Activated T-helper 2 cell treated with anti-CD3 and anti-CD28 coated beads, Interferon-gamma antibody, Interleukin-2, Interleukin-4, amounts not matched to agents 10 μg/mL and 5 μg/mL and 100 μg/mL, durations not matched to agents 14 hours and 24 hours and 36 hours (primary cell): ENCODE data around the gene EFEMP2. TPM values are rescaled to one million over a fixed set of nuclear protein-coding genes. Genes with fewer than 3 reads are reported as not detected.

Source experiments
- DNase-seq: peaks from one replicate; pipeline ENCODE4 v3.0.0; 2021; ENCODE audit warnings: low spot score
- H3K27ac Mint-ChIP-seq: one replicate; pipeline ENCODE4 v1.8.0; 2021; ENCODE audit warnings: mixed read lengths
- H3K27me3 Mint-ChIP-seq: one replicate; pipeline ENCODE4 v1.8.0; 2021; ENCODE audit warnings: low read depth, mixed read lengths
- H3K36me3 Mint-ChIP-seq: one replicate; pipeline ENCODE4 v1.8.0; 2021; ENCODE audit warnings: low read depth, mixed read lengths
- H3K4me1 Mint-ChIP-seq: one replicate; pipeline ENCODE4 v1.8.0; 2021; ENCODE audit warnings: low read depth, mixed read lengths
- H3K4me3 Mint-ChIP-seq: one replicate; pipeline ENCODE4 v1.8.0; 2021; ENCODE audit warnings: low read depth, mild to moderate bottlenecking, moderate library complexity, mixed read lengths
- H3K9me3 Mint-ChIP-seq: one replicate; pipeline ENCODE4 v1.8.0; 2021; ENCODE audit warnings: mixed read lengths
- intact Hi-C: fragments of 100-400 bp; cut with micrococcal nuclease; formaldehyde crosslinking; loops from one replicate; pipeline ENCODE4 v1.15.1; 2023
- total RNA-seq: library from RNA; stranded (reverse); gene quantifications from 2 replicates; pipeline ENCODE4 v1.2.3, GENCODE V29; 2022

The EFEMP2 gene
- total RNA-seq, 1 donor from 2014 or later = 8.8 TPM

DNA sequence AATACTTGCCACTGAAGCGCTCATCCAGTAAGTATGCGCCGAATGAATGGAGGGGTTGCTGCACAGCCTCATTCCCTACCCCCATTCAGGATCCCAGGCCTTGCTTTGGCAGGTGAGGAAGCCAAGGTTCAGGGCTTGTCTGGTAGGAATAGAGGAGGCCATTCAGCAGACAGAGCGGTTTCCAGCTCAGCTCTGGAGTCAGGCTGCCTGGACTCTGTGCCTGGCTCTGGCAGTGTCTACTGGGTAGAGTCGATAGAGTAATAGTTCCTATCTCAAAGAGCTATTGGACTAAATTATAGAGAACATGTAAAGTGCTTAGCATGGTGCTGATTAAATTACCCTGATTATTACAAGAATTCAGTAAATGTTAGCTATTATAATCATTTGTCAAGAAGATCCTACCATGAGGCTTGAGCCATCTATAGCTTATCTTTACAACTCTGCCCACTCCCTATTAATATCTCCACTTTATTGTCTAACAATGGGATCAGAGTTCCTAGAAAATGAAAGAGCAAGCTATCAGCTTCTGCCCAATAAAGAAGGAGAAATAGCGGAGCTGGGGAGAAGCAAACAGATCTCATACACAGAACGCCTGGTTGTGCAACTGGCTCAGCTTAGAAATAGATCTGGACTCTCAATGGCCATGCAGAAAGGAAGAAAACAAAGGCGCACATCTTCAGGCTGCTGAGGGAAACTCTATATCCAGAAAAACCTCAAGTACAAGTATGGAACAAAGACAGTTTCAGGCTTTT is 45.4 kb downstream of the EFEMP2 start:
- no peak for DNase-seq
- H3K27me3 Mint-ChIP-seq = peaks cover 3% of the 10 kb centered on the region
- intact Hi-C loops = no loop called here
- H3K27ac Mint-ChIP-seq = peak overlapping the region; percentile 18
- no peak overlapping the region for H3K4me3 Mint-ChIP-seq
- no peaks in the 10 kb centered on the region for H3K36me3 Mint-ChIP-seq
- peaks cover 20% of the 10 kb centered on the region for H3K4me1 Mint-ChIP-seq
- no peaks in the 10 kb centered on the region for H3K9me3 Mint-ChIP-seq

DNA sequence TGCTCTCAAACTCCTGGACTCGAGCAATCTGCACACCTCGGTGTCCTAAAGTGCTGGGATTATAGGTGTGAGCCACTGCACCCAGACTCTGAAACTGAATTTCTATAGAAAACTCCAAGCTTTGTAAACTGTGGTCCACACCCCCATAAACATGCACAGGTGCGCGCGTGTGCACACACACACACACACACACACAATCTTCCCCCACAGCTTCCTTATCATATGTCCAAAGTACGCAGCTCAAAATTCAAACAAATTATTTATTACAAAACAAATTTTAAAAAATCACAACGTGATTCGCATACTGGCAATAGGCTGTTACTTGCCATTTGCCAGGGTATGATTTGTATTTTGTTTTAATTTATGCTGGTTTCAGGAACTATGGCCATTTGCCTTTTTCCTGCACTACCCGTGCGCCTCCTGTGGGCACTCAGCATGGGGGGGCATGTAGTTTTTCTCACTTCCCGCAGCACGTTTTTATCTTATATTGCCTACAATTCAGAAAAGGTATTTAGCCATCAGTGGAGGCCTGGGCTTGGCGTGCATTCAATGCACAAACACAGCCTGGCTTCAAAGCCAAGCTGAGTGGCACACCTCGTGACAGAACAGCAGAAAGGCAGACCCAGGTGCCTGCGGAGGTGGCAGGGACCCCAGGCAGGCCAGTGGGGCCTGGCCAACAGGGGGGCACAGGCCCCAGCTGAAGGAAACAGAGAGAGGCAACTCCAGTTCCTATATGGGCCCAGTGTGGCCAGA is 49.6 kb downstream of the EFEMP2 start:
- H3K36me3 Mint-ChIP-seq = no peaks in the 10 kb centered on the region
- DNase-seq = no peak
- H3K4me1 Mint-ChIP-seq = peaks cover 12% of the 10 kb centered on the region
- no peaks in the 10 kb centered on the region for H3K9me3 Mint-ChIP-seq
- H3K27me3 Mint-ChIP-seq = no peaks in the 10 kb centered on the region
- intact Hi-C loops = no loop called here
- H3K27ac Mint-ChIP-seq = no peak overlapping the region
- no peak overlapping the region for H3K4me3 Mint-ChIP-seq

DNA sequence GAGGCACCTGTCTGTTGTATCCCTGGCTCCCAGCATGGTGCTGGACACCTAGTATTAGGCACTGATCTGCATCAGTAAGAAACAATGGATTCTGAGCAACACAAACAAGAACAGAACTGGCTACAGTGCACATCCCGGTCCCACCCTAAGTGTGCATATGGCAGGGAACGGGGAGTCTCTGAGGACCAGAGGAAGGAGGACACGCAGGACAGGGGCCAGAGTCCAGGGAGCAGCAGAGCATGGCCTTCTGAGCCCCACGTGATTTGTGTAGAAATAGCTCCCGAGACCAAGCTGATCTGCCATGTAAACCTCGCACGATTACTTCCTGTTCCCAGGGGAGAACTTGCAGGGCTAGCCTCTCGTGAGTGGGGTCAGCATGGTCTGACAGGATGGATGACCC is 51.5 kb downstream of the EFEMP2 start:
- Mint-ChIP-seq H3K4me1 (peaks cover 18% of the 10 kb centered on the region), H3K4me3 (no peak overlapping the region), H3K9me3 (no peaks in the 10 kb centered on the region), H3K27ac (no peak overlapping the region), H3K27me3 (no peaks in the 10 kb centered on the region), H3K36me3 (peaks cover 5% of the 10 kb centered on the region)
- DNase-seq = no peak
- intact Hi-C loops = no loop called here

DNA sequence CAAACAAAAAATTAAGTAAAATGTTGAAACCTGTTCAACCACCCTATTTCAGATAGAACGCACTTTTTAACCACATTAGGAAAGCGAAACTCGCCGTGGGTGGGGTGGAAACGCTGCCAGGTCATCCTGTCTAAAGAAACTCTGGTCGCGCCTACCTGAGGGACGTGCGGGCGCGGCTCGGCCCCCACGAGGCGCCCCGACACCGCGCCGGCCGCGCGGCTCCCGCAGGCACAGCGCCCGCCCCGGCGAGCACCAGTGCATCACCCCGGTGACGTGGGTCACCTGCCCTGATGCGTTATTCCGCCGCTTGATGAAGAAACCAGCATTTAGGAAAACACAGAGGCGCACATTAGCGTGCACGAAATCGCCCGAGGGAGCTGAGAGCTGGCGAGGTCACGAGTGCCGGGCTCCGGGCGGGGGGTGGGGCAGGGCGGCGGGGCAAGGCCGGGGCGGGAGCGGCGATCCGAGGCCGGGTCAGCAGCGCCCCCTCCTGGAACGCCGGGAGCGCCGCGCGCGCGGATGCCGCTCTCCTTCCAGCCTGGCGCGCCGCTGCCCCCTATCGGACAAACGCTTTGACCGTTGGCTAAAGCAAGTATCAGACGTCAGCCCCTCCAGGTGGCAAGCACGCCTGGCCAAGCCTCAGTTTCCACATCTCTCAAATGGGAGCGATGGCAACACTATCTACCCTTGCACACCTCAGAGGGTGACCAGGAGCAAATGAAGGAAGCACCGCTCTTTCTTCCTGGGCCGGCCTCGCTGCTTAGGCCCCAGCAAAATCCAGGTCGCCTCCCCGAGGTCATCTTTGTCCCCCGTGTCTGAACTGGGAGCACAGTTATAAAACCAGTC is 54.5 kb downstream of the EFEMP2 start:
- H3K9me3 Mint-ChIP-seq = no peaks in the 10 kb centered on the region
- peak overlapping the region; percentile 79 for H3K4me3 Mint-ChIP-seq
- DNase-seq = peak; percentile 87
- peak overlapping the region; percentile 65 for H3K27ac Mint-ChIP-seq
- peaks cover 18% of the 10 kb centered on the region for H3K4me1 Mint-ChIP-seq
- no peaks in the 10 kb centered on the region for H3K27me3 Mint-ChIP-seq
- intact Hi-C loops = loop anchor here (1.0 to 10.0 kb wide), 4 partner anchors 38 to 171 kb away; partner anchors contain the start of genes AP5B1 and KAT5
- H3K36me3 Mint-ChIP-seq = peaks cover 5% of the 10 kb centered on the region

DNA sequence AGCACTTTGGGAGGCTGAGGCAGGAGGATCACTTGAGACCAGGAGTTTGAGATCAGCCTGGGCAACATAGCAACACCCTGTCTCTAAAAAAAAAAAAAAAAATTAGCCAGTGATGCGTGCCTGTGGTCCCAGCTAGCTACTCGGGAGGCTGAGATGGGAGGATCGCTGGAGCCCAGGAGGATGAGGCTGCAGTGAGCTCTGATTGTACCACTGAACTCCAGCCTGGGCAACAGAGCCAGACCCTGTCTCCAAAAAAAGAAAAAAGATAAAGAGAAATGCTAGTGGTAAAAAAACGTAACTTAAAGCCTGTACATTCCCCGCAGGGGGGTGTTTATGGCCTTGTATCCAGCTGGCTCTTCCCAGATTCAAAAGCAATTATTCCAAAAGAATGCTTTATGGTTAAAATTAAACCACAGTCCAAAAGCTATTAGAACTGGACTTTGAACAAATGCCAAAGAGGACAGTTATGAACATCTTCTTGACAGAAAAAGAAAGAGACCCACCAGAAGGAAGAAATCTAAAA is 55.2 kb downstream of the EFEMP2 start:
- no peaks in the 10 kb centered on the region for H3K9me3 Mint-ChIP-seq
- peaks cover 18% of the 10 kb centered on the region for H3K4me1 Mint-ChIP-seq
- peak overlapping the region; percentile 65 for H3K27ac Mint-ChIP-seq
- DNase-seq = no peak
- H3K4me3 Mint-ChIP-seq = peak overlapping the region; percentile 79
- intact Hi-C loops = loop anchor here (10.0 kb wide), 1 partner anchor 53 kb away; no protein-coding TSS in a partner anchor
- H3K27me3 Mint-ChIP-seq = no peaks in the 10 kb centered on the region
- peaks cover 5% of the 10 kb centered on the region for H3K36me3 Mint-ChIP-seq

DNA sequence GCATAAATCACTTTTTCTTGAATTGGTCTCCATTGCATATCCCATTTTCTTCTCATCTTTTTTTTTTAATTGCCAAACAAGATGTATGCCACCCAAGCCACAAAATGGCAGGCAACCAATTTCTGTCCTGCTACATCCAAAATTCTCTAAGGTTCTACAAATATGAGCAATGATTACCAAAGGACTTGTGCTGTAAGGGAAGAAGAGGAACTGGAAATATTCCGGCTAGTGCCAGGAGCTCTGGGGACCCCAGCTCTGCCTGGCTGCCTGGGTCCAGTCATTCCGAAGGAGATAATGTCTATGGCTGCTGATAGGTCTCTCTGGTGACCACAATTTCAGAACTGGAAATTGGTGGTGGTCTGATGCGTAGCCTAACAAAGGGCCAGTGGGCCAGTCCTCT is 55.9 kb downstream of the EFEMP2 start:
- no peak for DNase-seq
- intact Hi-C loops = loop anchor here (10.0 kb wide), 1 partner anchor 52 kb away; no protein-coding TSS in a partner anchor
- H3K4me3 Mint-ChIP-seq = no peak overlapping the region
- H3K4me1 Mint-ChIP-seq = peaks cover 18% of the 10 kb centered on the region
- no peaks in the 10 kb centered on the region for H3K9me3 Mint-ChIP-seq
- H3K36me3 Mint-ChIP-seq = peaks cover 5% of the 10 kb centered on the region
- H3K27ac Mint-ChIP-seq = peak overlapping the region; percentile 67
- H3K27me3 Mint-ChIP-seq = peaks cover 2% of the 10 kb centered on the region

Other genes starting within 250 kb of the EFEMP2 start
- gene SIPA1, start 234.7 kb downstream of the EFEMP2 start, total RNA-seq = 128 and 135 TPM in 2 replicates
- 86.9 and 89.3 TPM in 2 replicates for gene RELA, start 209.9 kb downstream of the EFEMP2 start, total RNA-seq
- gene KAT5, start 160.5 kb downstream of the EFEMP2 start, total RNA-seq = 76.3 and 79.4 TPM in 2 replicates
- 85.0 and 94.0 TPM in 2 replicates for gene RNASEH2C, start 152.0 kb downstream of the EFEMP2 start, total RNA-seq
- gene AP5B1, start 91.8 kb downstream of the EFEMP2 start, total RNA-seq = 24.6 and 24.9 TPM in 2 replicates
- 0.16 TPM in 2 replicates for gene OVOL1, start 85.7 kb downstream of the EFEMP2 start, total RNA-seq
- gene SNX32, start 38.8 kb downstream of the EFEMP2 start, total RNA-seq = 0.64 and 0.96 TPM in 2 replicates
- 1,155 and 1,184 TPM in 2 replicates for gene CFL1, start 14.6 kb downstream of the EFEMP2 start, total RNA-seq
- 84.9 and 90.5 TPM in 2 replicates for gene MUS81, start 12.4 kb downstream of the EFEMP2 start, total RNA-seq
- gene CTSW, start 7.0 kb upstream of the EFEMP2 start, total RNA-seq = 10.0 and 10.3 TPM in 2 replicates
- gene FIBP, start 15.7 kb upstream of the EFEMP2 start, total RNA-seq = 95.4 and 99.8 TPM in 2 replicates
- 53.2 and 55.2 TPM in 2 replicates for gene CCDC85B, start 17.9 kb upstream of the EFEMP2 start, total RNA-seq
- 24.0 and 25.9 TPM in 2 replicates for gene FOSL1, start 27.6 kb upstream of the EFEMP2 start, total RNA-seq
- gene C11orf68, start 46.3 kb upstream of the EFEMP2 start, total RNA-seq = 23.7 and 23.8 TPM in 2 replicates
- gene DRAP1, start 46.6 kb upstream of the EFEMP2 start, total RNA-seq = 116 and 118 TPM in 2 replicates
- gene TSGA10IP, start 72.7 kb upstream of the EFEMP2 start, total RNA-seq = not detected in 2 replicates
- 81.7 and 98.5 TPM in 2 replicates for gene SART1, start 88.9 kb upstream of the EFEMP2 start, total RNA-seq
- 64.5 and 65.2 TPM in 2 replicates for gene EIF1AD, start 129.4 kb upstream of the EFEMP2 start, total RNA-seq
- gene BANF1, start 129.7 kb upstream of the EFEMP2 start, total RNA-seq = 272 and 281 TPM in 2 replicates
- 0.69 and 0.75 TPM in 2 replicates for gene CST6, start 139.2 kb upstream of the EFEMP2 start, total RNA-seq
- 0.46 and 0.78 TPM in 2 replicates for gene CATSPER1, start 153.7 kb upstream of the EFEMP2 start, total RNA-seq
- gene GAL3ST3, start 176.4 kb upstream of the EFEMP2 start, total RNA-seq = 0.18 TPM in 1 of 2 replicates, not detected in the other
- gene SF3B2, start 179.6 kb upstream of the EFEMP2 start, total RNA-seq = 252 and 268 TPM in 2 replicates
- gene PACS1, start 197.5 kb upstream of the EFEMP2 start, total RNA-seq = 75.6 and 83.7 TPM in 2 replicates